CD4-positive, alpha-beta T cell (primary cell): Measurements from ENCODE around the gene WIPI1. TPM values are rescaled to one million over a fixed set of nuclear protein-coding genes. Genes with fewer than 3 reads are reported as not detected.

Source experiments
- ATAC-seq: fragments of 200-7000 bp; cut with Tn5 transposase; one replicate; pipeline ENCODE4 v1.10.0; 2022; ENCODE audit warnings: mild to moderate bottlenecking; ENCODE audit not compliant: poor library complexity
- CTCF ChIA-PET: fragments of 350-600 bp; sonication (Branson Sonifier 250); formaldehyde crosslinking; loops from one replicate; lab custom pipeline; 2021; ENCODE audit warnings: antibody characterized with exemption, inconsistent platforms; lab: Charles Lee
- POLR2A ChIA-PET: fragments of 350-600 bp; sonication (Branson Sonifier 250); formaldehyde crosslinking; loops from one replicate; lab custom pipeline; 2021; ENCODE audit warnings: antibody characterized with exemption, inconsistent platforms; lab: Charles Lee
- DNase-seq, 14 experiments: peaks; one replicate each; pipeline ENCODE4 v3.0.0-alpha.2; 2013 to 2020; ENCODE audit warnings: mixed read lengths in 2 of 14
- H3K27ac ChIP-seq, 2 donors: one replicate each; pipeline versions ENCODE4 v1.5.1 to v1.7.0; 2013; ENCODE audit warnings: low read length in 2 of 2, low read depth in 1 of 2, mild to moderate bottlenecking in 1 of 2
- H3K27me3 ChIP-seq, 2 experiments: 1 replicate in 1 of 2; 2 replicates in 1 of 2; pipeline versions ENCODE4 v1.6.1 to v1.7.0; 2013; ENCODE audit warnings: low read length in 2 of 2, control low read depth in 1 of 2, mild to moderate bottlenecking in 1 of 2, moderate library complexity in 1 of 2; ENCODE audit not compliant: insufficient read depth in 2 of 2, control insufficient read depth in 1 of 2
- H3K36me3 ChIP-seq: one replicate; pipeline ENCODE4 v1.6.1; 2013; ENCODE audit warnings: low read length, control low read depth; ENCODE audit not compliant: insufficient read depth
- H3K4me1 ChIP-seq: one replicate; pipeline ENCODE4 v1.6.1; 2013; ENCODE audit warnings: low read length, control low read depth; ENCODE audit not compliant: insufficient read depth
- H3K4me3 ChIP-seq: one replicate; pipeline ENCODE4 v1.5.1; 2013; ENCODE audit warnings: mild to moderate bottlenecking, low read length, moderate library complexity
- H3K9me3 ChIP-seq, 2 experiments: 1 replicate in 1 of 2; 2 replicates in 1 of 2; pipeline versions ENCODE4 v1.6.1 to v1.7.0; 2013; ENCODE audit warnings: low read length in 2 of 2, mild to moderate bottlenecking in 2 of 2, control low read depth in 1 of 2, moderate library complexity in 1 of 2; ENCODE audit not compliant: control insufficient read depth in 1 of 2, insufficient read depth in 1 of 2
- H3K27ac Mint-ChIP-seq: one replicate; pipeline ENCODE4 v1.8.0; 2020; ENCODE audit warnings: mixed read lengths
- H3K27me3 Mint-ChIP-seq: one replicate; pipeline ENCODE4 v1.8.0; 2021; ENCODE audit warnings: mixed read lengths
- H3K36me3 Mint-ChIP-seq: one replicate; pipeline ENCODE4 v1.8.0; 2021; ENCODE audit warnings: low read depth, mixed read lengths
- H3K4me1 Mint-ChIP-seq: one replicate; pipeline ENCODE4 v1.8.0; 2021; ENCODE audit warnings: low read depth, mixed read lengths
- H3K4me3 Mint-ChIP-seq: one replicate; pipeline ENCODE4 v1.8.0; 2020; ENCODE audit warnings: mild to moderate bottlenecking, mixed read lengths
- H3K9me3 Mint-ChIP-seq: one replicate; pipeline ENCODE4 v1.8.0; 2020; ENCODE audit warnings: mixed read lengths
- intact Hi-C, 2 experiments: fragments of 100-400 bp; cut with DNase I in 1 of 2; cut with micrococcal nuclease in 1 of 2; formaldehyde crosslinking; loops; one replicate each; pipeline versions ENCODE4 v1.15.1 to v1.9.0; 2023 to 2025; cut with DNase I, micrococcal nuclease
- total RNA-seq, 174 experiments: library from RNA in 2 of 174; stranded (reverse) in 2 of 174; gene quantifications; one replicate each; pipeline ENCODE4 v1.2.3 and lab custom pipeline; 2021 to 2026
- TF ChIP-seq, protein P1 (sequence below): fragments of 200-600 bp; IDR thresholded peaks from one replicate; pipeline ENCODE4 v1.8.0; 2022; ENCODE audit warnings: antibody characterized with exemption, mild to moderate bottlenecking

Gene WIPI1
- total RNA-seq, 2 experiments from 2014 or later: 2.0 to 2.6 TPM

DNA sequence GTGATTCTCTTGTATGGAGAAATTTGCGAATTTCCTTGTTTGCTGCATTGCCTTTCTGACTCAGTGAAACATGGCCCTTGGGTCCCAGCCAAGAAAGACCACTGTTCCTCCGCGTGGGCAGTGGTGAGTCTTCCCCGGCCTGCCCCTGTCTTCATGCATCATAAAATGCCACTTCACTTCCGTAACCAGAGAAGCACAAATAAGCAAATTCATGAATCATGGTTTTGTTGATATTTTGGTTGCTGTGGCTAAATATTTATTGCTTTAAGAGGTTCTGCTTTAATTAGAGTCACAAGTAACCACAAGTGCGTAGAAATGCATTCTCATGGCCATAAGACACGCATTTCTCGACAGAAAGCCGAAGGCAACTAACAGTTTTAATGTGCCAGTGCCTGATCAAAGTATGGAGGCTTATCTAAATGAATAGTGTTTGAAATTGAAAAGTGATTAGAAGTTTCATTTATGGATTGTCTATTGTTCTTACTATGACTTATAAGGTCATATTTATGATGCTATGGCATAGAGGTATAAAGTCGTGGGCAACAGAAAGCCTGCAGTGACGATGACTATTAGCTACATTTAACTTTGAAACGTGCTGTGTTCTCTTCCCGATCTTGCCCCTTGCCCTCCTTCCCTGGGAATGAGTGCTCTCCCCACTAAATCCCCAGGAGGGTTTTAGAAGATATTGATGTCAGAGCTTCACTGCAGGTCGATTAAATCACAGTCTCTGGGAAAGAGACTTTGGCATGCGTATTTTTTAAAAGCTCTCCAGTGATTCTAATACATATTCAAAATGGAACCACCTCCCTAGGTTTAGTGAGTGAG lies 76.0 kb downstream of the WIPI1 start:
- Histone ChIP-seq H3K27me3 (no peaks in the 10 kb centered on the region), H3K36me3 (no peaks in the 10 kb centered on the region), H3K4me3 (no peak overlapping the region), H3K27ac (no peak overlapping the region), H3K4me1 (peaks cover 15% of the 10 kb centered on the region), H3K9me3 (no peaks in the 10 kb centered on the region)
- Mint-ChIP-seq H3K9me3 (no peaks in the 10 kb centered on the region), H3K4me3 (no peak overlapping the region), H3K27me3 (no peaks in the 10 kb centered on the region), H3K4me1 (peaks cover 31% of the 10 kb centered on the region), H3K36me3 (no peaks in the 10 kb centered on the region), H3K27ac (no peak overlapping the region)
- ChIA-PET POLR2A (interaction anchor here (0.6 kb wide), 1 partner anchor 344 kb away, joined by 3 read pairs; no protein-coding TSS in a partner anchor), CTCF (no interaction called here)
- TF ChIP-seq, protein P1, sequence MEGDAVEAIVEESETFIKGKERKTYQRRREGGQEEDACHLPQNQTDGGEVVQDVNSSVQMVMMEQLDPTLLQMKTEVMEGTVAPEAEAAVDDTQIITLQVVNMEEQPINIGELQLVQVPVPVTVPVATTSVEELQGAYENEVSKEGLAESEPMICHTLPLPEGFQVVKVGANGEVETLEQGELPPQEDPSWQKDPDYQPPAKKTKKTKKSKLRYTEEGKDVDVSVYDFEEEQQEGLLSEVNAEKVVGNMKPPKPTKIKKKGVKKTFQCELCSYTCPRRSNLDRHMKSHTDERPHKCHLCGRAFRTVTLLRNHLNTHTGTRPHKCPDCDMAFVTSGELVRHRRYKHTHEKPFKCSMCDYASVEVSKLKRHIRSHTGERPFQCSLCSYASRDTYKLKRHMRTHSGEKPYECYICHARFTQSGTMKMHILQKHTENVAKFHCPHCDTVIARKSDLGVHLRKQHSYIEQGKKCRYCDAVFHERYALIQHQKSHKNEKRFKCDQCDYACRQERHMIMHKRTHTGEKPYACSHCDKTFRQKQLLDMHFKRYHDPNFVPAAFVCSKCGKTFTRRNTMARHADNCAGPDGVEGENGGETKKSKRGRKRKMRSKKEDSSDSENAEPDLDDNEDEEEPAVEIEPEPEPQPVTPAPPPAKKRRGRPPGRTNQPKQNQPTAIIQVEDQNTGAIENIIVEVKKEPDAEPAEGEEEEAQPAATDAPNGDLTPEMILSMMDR: no peak
- intact Hi-C loops: no loop called here
- ATAC-seq (peak; percentile 39), DNase-seq (peak in 2 of 14 experiments; percentile 48 to 64)

DNA sequence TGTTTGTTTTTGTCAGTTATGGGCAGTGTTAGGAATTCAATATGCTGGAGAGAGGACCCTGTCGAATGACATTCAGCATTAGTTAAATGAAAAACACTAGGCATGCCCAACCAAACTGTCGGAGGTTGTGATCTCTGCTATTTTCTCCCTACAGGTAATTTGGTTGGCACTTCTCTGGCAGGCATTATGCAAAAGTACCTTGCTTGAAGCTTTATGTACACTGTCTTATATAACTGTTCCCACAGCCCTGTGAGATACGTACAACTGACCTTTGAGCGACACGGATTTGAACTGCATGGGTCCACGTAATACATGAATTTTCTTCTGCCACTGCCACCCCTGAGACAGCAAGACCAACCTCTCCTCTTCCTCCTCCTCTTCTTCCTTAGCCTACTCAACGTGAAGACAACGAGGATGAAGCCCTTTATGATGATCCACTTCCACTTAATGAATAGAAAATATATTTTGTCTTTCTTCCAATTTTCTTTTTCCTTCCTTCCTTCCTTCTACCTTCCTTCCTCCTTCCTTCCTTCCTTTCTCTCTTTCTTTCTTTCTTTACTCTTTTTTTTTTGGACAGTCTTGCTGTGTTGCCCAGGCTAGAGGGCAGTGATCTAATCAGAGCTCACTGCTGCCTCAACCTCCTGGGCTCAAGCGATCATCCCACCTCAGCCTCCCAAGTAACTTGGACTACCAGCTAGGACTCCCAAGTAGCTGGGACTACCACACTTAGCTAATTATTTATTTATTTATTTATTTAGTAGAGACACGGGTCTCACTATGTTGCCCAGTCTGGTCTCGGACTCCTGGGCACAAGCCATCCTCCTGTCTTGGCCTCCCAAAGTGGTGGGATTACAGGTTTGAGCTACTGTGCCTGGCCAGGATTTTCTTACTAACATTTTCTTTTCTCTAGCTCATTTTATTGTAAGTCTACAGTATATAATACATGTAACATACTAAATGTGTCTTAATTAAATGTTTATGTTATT lies 77.3 kb downstream of the WIPI1 start:
- Histone ChIP-seq H3K27ac (no peak overlapping the region), H3K27me3 (no peaks in the 10 kb centered on the region), H3K36me3 (no peaks in the 10 kb centered on the region), H3K4me1 (peaks cover 15% of the 10 kb centered on the region), H3K9me3 (no peaks in the 10 kb centered on the region), H3K4me3 (no peak overlapping the region)
- no peak overlapping the region for H3K4me3 Mint-ChIP-seq
- H3K4me1 Mint-ChIP-seq: peaks cover 28% of the 10 kb centered on the region
- DNase-seq (no peak), ATAC-seq (no peak)
- no peaks in the 10 kb centered on the region for H3K9me3 Mint-ChIP-seq
- H3K36me3 Mint-ChIP-seq: no peaks in the 10 kb centered on the region
- POLR2A ChIA-PET: interaction anchor here (0.9 kb wide), 1 partner anchor 90 kb away, joined by 4 read pairs; the partner anchor contains the start of gene SLC16A6
- no peaks in the 10 kb centered on the region for H3K27me3 Mint-ChIP-seq
- TF ChIP-seq, protein P1: no peak
- no peak overlapping the region for H3K27ac Mint-ChIP-seq
- CTCF ChIA-PET: interaction anchor here (0.8 kb wide), 1 partner anchor 15 kb away, joined by 3 read pairs; no protein-coding TSS in a partner anchor
- intact Hi-C loops: no loop called here

DNA sequence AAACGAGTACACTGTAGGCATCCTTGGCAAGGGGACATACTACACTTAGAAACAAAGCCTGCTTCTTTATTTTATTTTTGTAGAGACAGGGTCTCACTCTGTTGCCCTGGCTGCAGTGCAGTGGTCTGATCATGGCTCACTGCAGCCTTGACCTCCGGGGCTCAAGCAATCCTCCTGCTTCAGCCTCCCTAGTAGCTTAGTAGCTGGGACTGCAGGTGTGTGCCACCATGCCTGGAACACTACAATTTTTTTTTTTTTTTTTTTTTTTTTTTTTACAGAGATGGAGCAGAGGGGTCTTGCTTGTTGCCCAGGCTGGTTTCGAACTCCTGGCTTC lies 78.2 kb downstream of the WIPI1 start:
- CTCF ChIA-PET: interaction anchor here (0.7 kb wide), 1 partner anchor 511 kb away, joined by 3 read pairs; no protein-coding TSS in a partner anchor

More for the DNA sequence above, 78.2 kb downstream of the WIPI1 start:
- Histone ChIP-seq H3K4me3 (no peak overlapping the region), H3K36me3 (no peaks in the 10 kb centered on the region), H3K27ac (no peak overlapping the region), H3K27me3 (no peaks in the 10 kb centered on the region), H3K4me1 (peaks cover 14% of the 10 kb centered on the region), H3K9me3 (no peaks in the 10 kb centered on the region)
- Mint-ChIP-seq H3K4me3 (no peak overlapping the region), H3K4me1 (peaks cover 21% of the 10 kb centered on the region), H3K36me3 (no peaks in the 10 kb centered on the region), H3K27ac (no peak overlapping the region), H3K9me3 (no peaks in the 10 kb centered on the region), H3K27me3 (no peaks in the 10 kb centered on the region)
- ATAC-seq (no peak), DNase-seq (no peak)
- TF ChIP-seq, protein P1: no peak
- intact Hi-C loops: no loop called here
- POLR2A ChIA-PET: no interaction called here
